ENCODE measurements around the gene PDLIM4.

The PDLIM4 gene

DNA sequence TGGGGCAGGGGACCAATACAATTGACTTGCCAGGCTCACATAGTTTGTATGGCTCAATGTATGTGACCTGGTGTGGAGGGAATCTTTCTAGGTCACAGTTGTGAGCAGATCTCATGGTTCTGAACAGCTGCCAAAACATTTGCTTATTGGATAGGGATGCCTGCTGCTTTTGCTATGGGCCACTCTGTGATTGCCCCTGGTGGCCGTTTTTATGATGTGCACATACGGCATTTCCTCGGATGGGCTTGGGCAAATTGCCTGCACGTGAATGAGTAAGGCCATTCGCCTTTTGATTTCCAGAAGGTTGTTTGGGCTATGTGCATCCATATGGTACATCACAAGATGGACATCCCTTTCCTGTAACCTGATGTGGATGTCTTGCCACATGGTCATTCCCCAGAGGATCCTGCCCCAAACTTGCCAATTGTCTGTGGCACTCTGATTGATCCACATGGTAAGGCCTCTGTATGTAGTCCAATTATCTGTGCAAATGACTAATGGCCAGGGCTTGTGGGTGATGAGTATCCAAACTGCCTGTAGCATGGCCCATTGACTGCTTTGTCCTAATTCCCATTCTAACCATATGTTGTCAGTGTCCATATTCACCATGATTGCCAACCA, 26.0 kb downstream of the PDLIM4 start:
- H3K9me3 ChIP-seq (ENCODE audit: control insufficient read depth in 2 of 2, low read length in 2 of 2): no peaks in the 10 kb centered on the region
- H3K27me3 ChIP-seq (ENCODE audit: control insufficient read depth in 2 of 2, insufficient read depth in 2 of 2, low read length in 2 of 2): no peaks in the 10 kb centered on the region

DNA sequence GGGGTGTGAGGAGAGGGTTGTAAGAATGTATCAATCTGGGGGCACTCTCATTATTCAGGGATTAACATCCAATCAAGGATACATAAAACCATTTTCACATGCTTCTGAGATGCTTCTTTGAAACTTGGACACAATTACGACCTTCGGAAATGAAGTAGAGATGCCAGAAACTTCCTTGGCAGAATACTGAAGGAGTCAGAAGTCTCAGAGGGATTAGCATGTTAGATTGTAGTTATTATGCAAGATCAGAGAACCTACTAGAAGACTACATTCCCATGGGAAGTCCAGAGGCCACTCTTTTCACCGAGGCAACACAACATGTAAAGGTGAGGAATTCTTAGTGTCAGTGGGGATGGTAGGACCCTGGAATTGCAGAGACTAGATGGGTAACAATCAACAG, 31.6 kb downstream of the PDLIM4 start:
- peaks cover 9 to 13% of the 10 kb centered on the region in 2 donors for H3K4me1 ChIP-seq (ENCODE audit: control insufficient read depth in 2 of 2, insufficient read depth in 2 of 2, low read length in 2 of 2)
- no peak overlapping the region for H3K9ac ChIP-seq (ENCODE audit: low read depth in 1 of 2, low read length in 2 of 2)
- H3K36me3 ChIP-seq (ENCODE audit: control insufficient read depth in 2 of 2, insufficient read depth in 2 of 2, low read length in 2 of 2): no peaks in the 10 kb centered on the region
- no peaks in the 10 kb centered on the region for H3K9me3 ChIP-seq (ENCODE audit: control insufficient read depth in 2 of 2, low read length in 2 of 2)
- H3K4me3 ChIP-seq (ENCODE audit: low read length in 2 of 2): no peak overlapping the region
- H3K27me3 ChIP-seq (ENCODE audit: control insufficient read depth in 2 of 2, insufficient read depth in 2 of 2, low read length in 2 of 2): no peaks in the 10 kb centered on the region
- H3K27ac ChIP-seq (ENCODE audit: low read depth in 2 of 2, low read length in 2 of 2): no peak overlapping the region

More for the DNA sequence above, 26.0 kb downstream of the PDLIM4 start:
- peaks cover 0 to 7% of the 10 kb centered on the region in 2 donors for H3K4me1 ChIP-seq (ENCODE audit: control insufficient read depth in 2 of 2, insufficient read depth in 2 of 2, low read length in 2 of 2)
- H3K9ac ChIP-seq (ENCODE audit: low read depth in 1 of 2, low read length in 2 of 2): no peak overlapping the region
- H3K4me3 ChIP-seq (ENCODE audit: low read length in 2 of 2): no peak overlapping the region
- no peak overlapping the region for H3K27ac ChIP-seq (ENCODE audit: low read depth in 2 of 2, low read length in 2 of 2)
- H3K36me3 ChIP-seq (ENCODE audit: control insufficient read depth in 2 of 2, insufficient read depth in 2 of 2, low read length in 2 of 2): no peaks in the 10 kb centered on the region

DNA sequence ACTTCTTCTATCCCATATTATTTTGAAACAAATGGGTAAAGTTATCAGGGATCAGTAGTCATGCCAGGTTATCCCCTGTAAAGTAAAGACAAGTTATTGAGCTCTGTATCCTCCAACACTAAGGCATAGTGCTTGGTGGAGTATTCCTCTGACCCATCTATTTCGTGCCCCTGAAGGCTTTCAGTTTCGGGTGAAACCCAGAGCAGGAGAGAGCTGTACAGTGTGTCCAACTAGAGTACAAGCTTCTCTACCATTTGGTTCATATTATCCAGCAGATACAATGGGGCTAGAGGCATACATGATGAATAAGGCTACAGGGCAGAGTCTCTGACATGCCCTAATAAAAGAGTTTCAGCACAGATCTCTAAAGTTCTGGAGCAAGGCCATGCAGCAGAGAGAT, 33.5 kb downstream of the PDLIM4 start:
- no peak overlapping the region for H3K9ac ChIP-seq (ENCODE audit: low read depth in 1 of 2, low read length in 2 of 2)
- H3K36me3 ChIP-seq (ENCODE audit: control insufficient read depth in 2 of 2, insufficient read depth in 2 of 2, low read length in 2 of 2): no peaks in the 10 kb centered on the region
- H3K27me3 ChIP-seq (ENCODE audit: control insufficient read depth in 2 of 2, insufficient read depth in 2 of 2, low read length in 2 of 2): peaks cover 0 to 2% of the 10 kb centered on the region in 2 donors
- peaks cover 18 to 21% of the 10 kb centered on the region in 2 donors for H3K4me1 ChIP-seq (ENCODE audit: control insufficient read depth in 2 of 2, insufficient read depth in 2 of 2, low read length in 2 of 2)
- H3K9me3 ChIP-seq (ENCODE audit: control insufficient read depth in 2 of 2, low read length in 2 of 2): no peaks in the 10 kb centered on the region
- no peak overlapping the region for H3K4me3 ChIP-seq (ENCODE audit: low read length in 2 of 2)
- H3K27ac ChIP-seq (ENCODE audit: low read depth in 2 of 2, low read length in 2 of 2): no peak overlapping the region

GRCh38 chr5:132293066-132293991, 35.8 kb downstream of the PDLIM4 start:
- H3K4me1 ChIP-seq (ENCODE audit: control insufficient read depth in 2 of 2, insufficient read depth in 2 of 2, low read length in 2 of 2): peaks cover 20 to 21% of the 10 kb centered on the region in 2 donors
- H3K27ac ChIP-seq (ENCODE audit: low read depth in 2 of 2, low read length in 2 of 2): peak overlapping the region; percentile 95 to 96
- no peaks in the 10 kb centered on the region for H3K9me3 ChIP-seq (ENCODE audit: control insufficient read depth in 2 of 2, low read length in 2 of 2)
- H3K36me3 ChIP-seq (ENCODE audit: control insufficient read depth in 2 of 2, insufficient read depth in 2 of 2, low read length in 2 of 2): no peaks in the 10 kb centered on the region
- H3K27me3 ChIP-seq (ENCODE audit: control insufficient read depth in 2 of 2, insufficient read depth in 2 of 2, low read length in 2 of 2): peaks cover 0 to 2% of the 10 kb centered on the region in 2 donors
- peak overlapping the region; percentile 90 for H3K9ac ChIP-seq (ENCODE audit: low read depth in 1 of 2, low read length in 2 of 2)
- H3K4me3 ChIP-seq (ENCODE audit: low read length in 2 of 2): peak overlapping the region; percentile 71 to 77

DNA sequence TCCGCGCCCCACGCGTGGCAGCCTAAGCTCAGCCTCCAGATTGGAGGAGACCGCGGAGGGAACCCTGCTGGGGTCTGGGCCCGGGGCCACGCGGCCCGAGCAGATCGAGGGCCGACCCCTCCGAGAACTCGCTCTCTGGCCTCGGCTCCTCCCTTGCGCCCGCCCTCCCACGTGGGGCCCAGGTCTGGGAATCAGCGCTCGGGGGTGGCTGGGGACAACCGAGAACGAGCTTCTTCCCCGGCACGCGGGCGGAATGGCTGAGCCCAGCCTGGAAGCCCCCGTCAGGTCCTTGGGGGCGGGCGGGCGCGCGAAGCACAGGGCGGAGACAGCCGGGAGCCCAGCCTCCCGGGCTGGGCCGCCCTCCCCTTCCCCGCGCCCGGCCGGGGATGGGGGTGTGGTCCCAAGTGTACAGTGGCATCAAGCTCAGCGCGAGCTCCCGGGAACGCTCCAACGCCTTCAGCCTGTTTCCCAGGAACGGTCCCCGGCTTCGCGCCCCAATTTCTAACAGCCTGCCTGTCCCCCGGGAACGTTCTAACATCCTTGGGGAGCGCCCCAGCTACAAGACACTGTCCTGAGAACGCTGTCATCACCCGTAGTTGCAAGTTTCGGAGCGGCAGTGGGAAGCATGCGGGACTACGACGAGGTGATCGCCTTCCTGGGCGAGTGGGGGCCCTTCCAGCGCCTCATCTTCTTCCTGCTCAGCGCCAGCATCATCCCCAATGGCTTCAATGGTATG, 36.7 kb downstream of the PDLIM4 start, which contains the start of gene SLC22A4:
TSS of gene SLC22A4 (plus strand) at position 403 of the 736 bp plus-strand sequence. CDS start at position 626, 223 bp downstream.
- H3K4me1 ChIP-seq (ENCODE audit: control insufficient read depth in 2 of 2, insufficient read depth in 2 of 2, low read length in 2 of 2): peaks cover 20 to 21% of the 10 kb centered on the region in 2 donors
- H3K27ac ChIP-seq (ENCODE audit: low read depth in 2 of 2, low read length in 2 of 2): peak within 1 kb of the TSS; percentile 95 to 96
- H3K4me3 ChIP-seq (ENCODE audit: low read length in 2 of 2): peak within 1 kb of the TSS; percentile 71 to 77
- H3K9me3 ChIP-seq (ENCODE audit: control insufficient read depth in 2 of 2, low read length in 2 of 2): no peaks in the 10 kb centered on the region
- H3K27me3 ChIP-seq (ENCODE audit: control insufficient read depth in 2 of 2, insufficient read depth in 2 of 2, low read length in 2 of 2): peaks cover 0 to 2% of the 10 kb centered on the region in 2 donors
- no peaks in the 10 kb centered on the region for H3K36me3 ChIP-seq (ENCODE audit: control insufficient read depth in 2 of 2, insufficient read depth in 2 of 2, low read length in 2 of 2)
- peak within 1 kb of the TSS; percentile 90 for H3K9ac ChIP-seq (ENCODE audit: low read depth in 1 of 2, low read length in 2 of 2)

GRCh38 chr5:132294728-132295504, 37.4 kb downstream of the PDLIM4 start:
- Histone ChIP-seq H3K4me1 (ENCODE audit: control insufficient read depth in 2 of 2, insufficient read depth in 2 of 2, low read length in 2 of 2) (peaks cover 20 to 21% of the 10 kb centered on the region in 2 donors), H3K36me3 (ENCODE audit: control insufficient read depth in 2 of 2, insufficient read depth in 2 of 2, low read length in 2 of 2) (no peaks in the 10 kb centered on the region), H3K9me3 (ENCODE audit: control insufficient read depth in 2 of 2, low read length in 2 of 2) (no peaks in the 10 kb centered on the region), H3K4me3 (ENCODE audit: low read length in 2 of 2) (peak overlapping the region; percentile 71 to 77), H3K27me3 (ENCODE audit: control insufficient read depth in 2 of 2, insufficient read depth in 2 of 2, low read length in 2 of 2) (peaks cover 0 to 2% of the 10 kb centered on the region in 2 donors), H3K9ac (ENCODE audit: low read depth in 1 of 2, low read length in 2 of 2) (peak overlapping the region; percentile 66 to 90), H3K27ac (ENCODE audit: low read depth in 2 of 2, low read length in 2 of 2) (peak overlapping the region; percentile 95 to 96)

GRCh38 chr5:132295505-132296411, 38.3 kb downstream of the PDLIM4 start:
- H3K36me3 ChIP-seq (ENCODE audit: control insufficient read depth in 2 of 2, insufficient read depth in 2 of 2, low read length in 2 of 2): no peaks in the 10 kb centered on the region
- H3K9ac ChIP-seq (ENCODE audit: low read depth in 1 of 2, low read length in 2 of 2): peak overlapping the region in 1 of 2 donors; percentile 90
- no peaks in the 10 kb centered on the region for H3K9me3 ChIP-seq (ENCODE audit: control insufficient read depth in 2 of 2, low read length in 2 of 2)
- H3K27me3 ChIP-seq (ENCODE audit: control insufficient read depth in 2 of 2, insufficient read depth in 2 of 2, low read length in 2 of 2): peaks cover 0 to 2% of the 10 kb centered on the region in 2 donors
- peak overlapping the region in 1 of 2 donors; percentile 77 for H3K4me3 ChIP-seq (ENCODE audit: low read length in 2 of 2)
- H3K4me1 ChIP-seq (ENCODE audit: control insufficient read depth in 2 of 2, insufficient read depth in 2 of 2, low read length in 2 of 2): peaks cover 21 to 24% of the 10 kb centered on the region in 2 donors
- no peak overlapping the region for H3K27ac ChIP-seq (ENCODE audit: low read depth in 2 of 2, low read length in 2 of 2)

- H3K27me3 ChIP-seq (ENCODE audit: control insufficient read depth in 2 of 2, insufficient read depth in 2 of 2, low read length in 2 of 2): peaks cover 0 to 2% of the 10 kb centered on the region in 2 donors
- H3K36me3 ChIP-seq (ENCODE audit: control insufficient read depth in 2 of 2, insufficient read depth in 2 of 2, low read length in 2 of 2): no peaks in the 10 kb centered on the region
- no peaks in the 10 kb centered on the region for H3K9me3 ChIP-seq (ENCODE audit: control insufficient read depth in 2 of 2, low read length in 2 of 2)
- H3K4me3 ChIP-seq (ENCODE audit: low read length in 2 of 2): no peak overlapping the region
- no peak overlapping the region for H3K9ac ChIP-seq (ENCODE audit: low read depth in 1 of 2, low read length in 2 of 2)
- H3K27ac ChIP-seq (ENCODE audit: low read depth in 2 of 2, low read length in 2 of 2): no peak overlapping the region
- peaks cover 29 to 32% of the 10 kb centered on the region in 2 donors for H3K4me1 ChIP-seq (ENCODE audit: control insufficient read depth in 2 of 2, insufficient read depth in 2 of 2, low read length in 2 of 2)
Measured at GRCh38 chr5:132296412-132297016, 39.0 kb downstream of the PDLIM4 start.

Measured in mucosa of rectum (tissue), 2 donors.